A549 (cell line): Measurements from ENCODE around the gene KRTAP10-9.

Experiments
- CTCF ChIP-seq: fragments of >200 bp; sonication (Bioruptor Twin); formaldehyde crosslinking; IDR thresholded peaks from 3 replicates; pipeline ENCODE4 v1.5.1; 2016
- PBX3 ChIP-seq: IDR thresholded peaks from 2 replicates; pipeline ENCODE4 v1.6.1; 2012

- TF ChIP-seq CTCF, result no peak
- TF ChIP-seq PBX3, result no peak
These were observed 28.8 kb upstream of the KRTAP10-9 start for GRCh38 chr21:44598061-44598460.
